ENCODE measurements around the gene TIPARP.

The TIPARP gene

DNA sequence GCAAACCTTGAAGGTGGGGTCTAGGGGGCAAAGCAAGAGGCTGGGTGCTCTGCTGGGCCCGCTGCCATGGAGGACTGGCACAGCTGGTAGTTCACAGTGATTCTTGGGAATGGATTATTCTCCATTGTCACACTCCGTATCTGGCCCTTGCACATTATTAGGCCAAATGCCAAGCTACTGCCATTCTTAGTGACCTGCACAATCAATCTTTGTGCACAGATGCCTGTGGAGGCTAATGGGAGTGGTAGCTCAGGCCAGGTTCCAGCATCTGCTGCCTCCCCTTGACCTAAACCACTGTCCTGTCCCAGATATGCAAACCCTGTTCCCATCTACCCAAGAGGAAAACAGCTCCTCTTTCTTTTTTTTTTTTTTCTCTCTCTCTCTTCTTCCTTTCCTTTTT lies 67.5 kb downstream of the TIPARP start:
- DNase-seq (ENCODE audit: low read depth in 2 of 2), result no peak

DNA sequence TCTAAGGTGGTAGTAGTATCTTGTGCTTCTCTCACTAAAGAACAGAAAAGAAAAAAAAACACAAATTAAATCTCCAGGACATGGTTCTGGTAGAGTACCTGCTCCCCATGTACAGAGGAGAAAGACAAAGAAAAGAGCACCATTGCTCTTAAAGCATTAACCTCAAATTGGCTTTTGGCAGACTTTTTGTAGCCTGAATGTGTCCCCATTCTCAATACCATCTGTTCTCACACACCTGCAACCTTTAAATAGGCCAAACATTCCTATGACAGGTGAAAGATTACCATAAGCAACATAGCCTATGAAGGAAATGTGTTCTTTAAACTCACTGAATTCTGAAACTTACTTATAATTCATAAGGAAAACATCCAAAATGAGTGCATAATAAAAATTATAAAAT lies 68.0 kb downstream of the TIPARP start:
- no peak for DNase-seq (ENCODE audit: low read depth in 2 of 2)

DNA sequence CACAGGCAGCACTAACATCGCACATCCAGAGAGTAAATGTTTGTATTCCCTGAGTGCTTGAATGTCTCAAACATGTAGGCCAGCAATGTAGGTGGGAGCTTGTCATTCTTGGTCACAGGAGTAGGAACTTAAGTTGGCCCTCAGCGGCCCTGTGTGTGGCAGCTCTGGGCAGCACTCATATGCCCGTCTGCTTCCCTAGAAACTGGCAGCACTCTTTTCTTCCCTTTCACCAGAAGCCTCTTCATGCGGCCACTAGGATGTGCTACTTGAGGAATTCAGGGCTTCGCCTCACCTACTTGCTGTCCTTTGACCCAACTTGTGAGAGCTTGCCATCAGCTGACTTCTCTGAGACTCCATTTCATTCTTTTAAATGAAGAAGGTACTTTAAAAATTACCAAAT lies 69.5 kb downstream of the TIPARP start:
- no peak for DNase-seq (ENCODE audit: low read depth in 2 of 2)

DNA sequence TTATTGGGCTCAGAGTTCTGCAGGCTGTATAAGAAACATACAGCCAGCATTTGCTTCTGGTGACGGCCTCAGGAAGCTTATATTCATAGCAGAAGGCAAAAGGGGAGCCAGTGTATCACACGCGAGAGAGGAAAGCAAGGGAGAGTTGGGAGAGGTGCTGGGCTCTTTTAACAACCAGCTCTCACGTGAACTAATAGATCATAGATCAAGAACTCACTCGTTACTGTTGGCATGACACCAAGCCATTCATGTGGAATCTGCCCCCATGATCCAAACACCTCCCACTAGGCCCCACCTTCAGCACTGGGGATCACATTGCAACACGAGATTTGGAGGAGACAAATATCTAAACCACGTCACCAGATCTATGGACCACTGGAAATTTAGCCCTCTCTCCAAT lies 70.2 kb downstream of the TIPARP start:
- DNase-seq (ENCODE audit: low read depth in 2 of 2), result no peak

DNA sequence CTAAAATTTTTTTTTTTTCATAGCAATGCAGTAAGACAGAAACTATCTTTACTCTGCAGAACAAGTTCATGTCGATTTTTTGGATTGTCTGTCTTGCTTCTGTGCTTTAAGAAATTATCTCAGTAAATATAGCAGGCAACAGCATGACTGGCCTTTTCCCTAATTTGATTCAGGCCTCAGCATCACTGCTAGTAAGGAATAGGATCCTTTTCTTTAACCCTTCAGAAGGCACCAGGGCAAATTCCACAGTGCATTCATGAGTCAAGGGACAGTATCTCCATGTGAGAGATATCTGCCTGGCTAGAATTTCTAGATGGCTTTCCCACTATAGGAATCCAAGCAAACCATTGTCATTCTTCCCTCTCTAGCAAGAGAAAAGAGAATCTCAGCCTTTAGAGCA lies 71.4 kb downstream of the TIPARP start:
- no peak for DNase-seq (ENCODE audit: low read depth in 2 of 2)

DNA sequence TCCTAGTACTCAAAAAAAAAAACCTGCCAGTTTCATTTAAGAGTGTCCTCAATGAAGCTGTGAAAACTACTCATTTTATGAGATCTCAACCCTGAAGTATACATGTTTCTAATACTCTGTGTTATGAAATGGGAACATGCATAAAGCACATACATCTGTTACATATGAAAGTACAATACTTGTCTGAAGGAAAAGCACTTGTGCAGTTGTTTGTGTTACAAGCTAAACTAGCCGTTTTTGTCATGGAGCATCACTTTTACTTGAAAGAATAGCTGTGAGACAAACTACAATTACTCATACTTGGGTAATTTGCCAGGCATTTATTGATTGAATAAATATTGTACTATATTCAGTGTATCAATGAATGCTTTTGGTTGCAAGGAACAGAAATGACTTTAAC lies 72.7 kb downstream of the TIPARP start:
- DNase-seq (ENCODE audit: low read depth in 2 of 2), result no peak

DNA sequence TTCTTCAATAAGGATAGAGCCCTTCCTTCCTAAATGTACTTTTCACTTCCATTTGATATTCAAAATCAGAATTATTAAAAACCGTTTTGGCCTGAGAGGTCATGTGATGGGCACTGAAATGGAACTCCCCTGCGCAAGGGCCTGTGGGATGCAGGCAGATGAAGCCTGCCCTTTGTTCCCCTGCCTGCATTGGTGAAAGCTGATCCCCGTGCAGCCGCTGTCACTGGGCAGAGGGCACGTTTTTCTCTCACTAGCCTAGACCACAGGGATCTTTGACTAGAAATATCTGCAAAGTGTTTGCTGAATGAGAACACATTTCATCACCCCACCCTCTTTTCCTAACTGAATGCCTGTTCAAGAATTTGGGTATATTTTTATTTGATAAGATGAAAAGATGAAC lies 74.9 kb downstream of the TIPARP start:
- DNase-seq (ENCODE audit: low read depth in 2 of 2), result no peak

DNA sequence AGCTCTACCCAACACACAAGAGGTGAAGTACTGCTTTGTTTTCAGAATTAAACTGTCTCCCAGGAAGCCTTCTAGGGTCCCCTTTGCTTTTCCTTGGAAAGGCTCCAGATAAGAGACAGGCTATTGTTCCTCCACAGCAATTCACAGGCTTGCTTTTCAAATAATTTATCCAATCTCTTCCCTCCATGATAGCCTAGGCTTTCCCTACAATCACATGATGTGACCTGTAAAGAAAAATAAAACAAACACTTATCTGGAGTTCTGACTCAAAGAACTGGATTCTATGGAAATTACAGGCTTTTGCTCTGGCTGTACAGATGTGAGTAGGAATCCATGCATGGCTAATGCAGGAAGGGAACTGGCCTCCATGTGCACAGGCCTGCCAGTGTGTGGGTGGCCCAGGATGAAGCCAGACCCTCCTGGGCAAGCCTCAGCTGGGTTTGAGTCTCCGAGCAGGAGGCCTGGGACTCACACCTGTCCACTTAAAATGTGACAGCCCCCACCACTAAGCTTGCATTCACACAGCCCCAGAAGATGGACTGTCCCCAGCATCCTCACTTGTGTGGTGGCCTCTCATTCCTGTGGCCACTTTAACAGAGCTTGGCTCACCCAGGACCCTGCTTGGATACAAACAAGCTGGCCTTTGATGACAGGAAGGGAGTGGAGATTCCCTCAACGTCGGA lies 75.9 kb downstream of the TIPARP start:
- no peak for DNase-seq (ENCODE audit: low read depth in 2 of 2)

DNA sequence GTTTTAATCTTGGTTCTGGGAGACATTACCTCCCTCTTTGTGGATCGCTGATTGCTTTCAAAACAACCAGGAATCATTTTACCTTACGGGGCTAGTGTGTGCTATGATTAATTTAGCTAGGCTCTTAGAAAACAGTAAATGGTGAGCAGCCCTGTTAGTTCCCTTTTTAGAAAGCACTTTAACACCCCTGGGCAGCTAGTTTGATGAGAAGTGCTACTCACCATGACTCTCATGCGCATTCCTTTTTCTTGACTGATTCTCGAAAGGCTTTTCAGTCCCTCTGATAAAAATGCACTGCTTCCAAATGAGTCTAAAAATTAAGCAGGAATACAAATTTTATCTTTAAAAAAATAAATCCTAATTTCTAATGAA lies 76.5 kb downstream of the TIPARP start:
- no peak for DNase-seq (ENCODE audit: low read depth in 2 of 2)

DNA sequence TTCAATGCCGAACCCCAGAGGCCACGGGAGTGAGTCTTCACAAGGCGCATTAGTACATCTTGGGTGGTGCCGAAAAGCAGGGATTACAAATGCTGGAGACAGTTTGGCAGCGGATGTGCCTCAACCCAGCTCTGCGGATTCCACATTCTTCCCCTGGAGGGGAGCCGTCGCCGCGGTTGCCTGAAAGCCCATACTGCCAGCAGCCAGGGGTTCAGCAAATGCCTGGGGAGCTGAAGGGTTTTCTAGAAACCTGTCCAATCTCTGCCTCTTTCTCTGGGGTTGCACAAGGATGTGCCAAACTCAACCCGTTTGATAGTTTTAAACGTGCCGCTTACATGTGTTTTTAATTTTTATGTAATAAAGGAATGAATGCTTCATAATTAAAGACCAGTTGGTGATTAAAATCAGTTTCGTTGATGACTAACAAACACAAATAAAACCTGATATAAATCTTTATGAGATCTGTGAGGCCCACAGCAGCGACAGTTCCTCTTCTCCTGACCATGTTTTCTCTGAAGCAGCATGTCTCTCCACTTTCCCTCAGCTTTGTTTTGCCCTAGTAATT lies 77.2 kb downstream of the TIPARP start:
- no peak for DNase-seq (ENCODE audit: low read depth in 2 of 2)

All from stimulated activated CD8-positive, alpha-beta memory T cell treated with anti-CD3 and anti-CD28 coated beads, Interleukin-7, amount 100 ng/mL, for 1 hour (primary cell).